ENCODE data around the gene TMED1. TPM values are rescaled to one million over a fixed set of nuclear protein-coding genes. Genes with fewer than 3 reads are reported as not detected.

TMED1 gene
- total and polyA plus RNA-seq, 4 donors = 25.8 to 49.8 (median 33.9) TPM

- TF ChIP-seq CTCF (IDR thresholded peaks at IDR 0.05; ENCODE audit: control extremely low read depth, extremely low read depth) = no peak
- H3K27me3 ChIP-seq (ENCODE audit: control insufficient read depth in 3 of 3, insufficient read depth in 3 of 3, low read length in 2 of 3) = no peaks in the 10 kb centered on the region
- H3K9me3 ChIP-seq (ENCODE audit: control insufficient read depth in 4 of 4, insufficient read depth in 3 of 4, low read length in 3 of 4) = no peaks in the 10 kb centered on the region
- no peak overlapping the region for H3K9ac ChIP-seq (ENCODE audit: insufficient read depth in 1 of 2, low read length in 2 of 2)
- DNase-seq (no peak), ATAC-seq (ENCODE audit: insufficient read depth, low FRiP score) (no peak)
- H3K4me3 ChIP-seq = no peak overlapping the region
- 91 to 92% methylated on average over 32 to 33 of the region's 33 CpGs for WGBS, 2 donors
- H3K27ac ChIP-seq (ENCODE audit: low read depth in 1 of 2, low read length in 1 of 2) = no peak overlapping the region
- peaks cover 6 to 53% (median 12%) of the 10 kb centered on the region in 4 donors for H3K36me3 ChIP-seq (ENCODE audit: control insufficient read depth in 4 of 4, insufficient read depth in 4 of 4, low read length in 4 of 4)
- H3K4me1 ChIP-seq (ENCODE audit: control insufficient read depth in 5 of 5, insufficient read depth in 5 of 5, low read length in 5 of 5) = peaks cover 0 to 3% (median 0%) of the 10 kb centered on the region in 5 donors
Measured at GRCh38 chr19:10830931-10831779, 4.9 kb downstream of the TMED1 start.

- H3K27ac ChIP-seq (ENCODE audit: low read depth in 1 of 2, low read length in 1 of 2) = no peak overlapping the region
- 88% methylated on average over 7 of the region's 7 CpGs for WGBS, 2 donors
Measured at GRCh38 chr19:10830370-10830769, 5.6 kb downstream of the TMED1 start.

GRCh38 chr19:10829967-10830366, 6.0 kb downstream of the TMED1 start:
- H3K27me3 ChIP-seq (ENCODE audit: control insufficient read depth in 3 of 3, insufficient read depth in 3 of 3, low read length in 2 of 3) = no peaks in the 10 kb centered on the region
- no peak for TF ChIP-seq CTCF (IDR thresholded peaks at IDR 0.05; ENCODE audit: control extremely low read depth, extremely low read depth)
- peaks cover 6 to 59% (median 16%) of the 10 kb centered on the region in 4 donors for H3K36me3 ChIP-seq (ENCODE audit: control insufficient read depth in 4 of 4, insufficient read depth in 4 of 4, low read length in 4 of 4)
- no peak overlapping the region for H3K27ac ChIP-seq (ENCODE audit: low read depth in 1 of 2, low read length in 1 of 2)
- no peak overlapping the region for H3K9ac ChIP-seq (ENCODE audit: insufficient read depth in 1 of 2, low read length in 2 of 2)
- H3K4me3 ChIP-seq = no peak overlapping the region
- no peak for ATAC-seq (ENCODE audit: insufficient read depth, low FRiP score)
- 93 to 96% methylated on average over 14 to 16 of the region's 16 CpGs for WGBS, 2 donors
- no peaks in the 10 kb centered on the region for H3K4me1 ChIP-seq (ENCODE audit: control insufficient read depth in 5 of 5, insufficient read depth in 5 of 5, low read length in 5 of 5)
- no peaks in the 10 kb centered on the region for H3K9me3 ChIP-seq (ENCODE audit: control insufficient read depth in 4 of 4, insufficient read depth in 3 of 4, low read length in 3 of 4)
- no peak for DNase-seq

More at GRCh38 chr19:10830370-10830769, 5.6 kb downstream of the TMED1 start:
- no peaks in the 10 kb centered on the region for H3K27me3 ChIP-seq (ENCODE audit: control insufficient read depth in 3 of 3, insufficient read depth in 3 of 3, low read length in 2 of 3)
- peaks cover 6 to 58% (median 16%) of the 10 kb centered on the region in 4 donors for H3K36me3 ChIP-seq (ENCODE audit: control insufficient read depth in 4 of 4, insufficient read depth in 4 of 4, low read length in 4 of 4)
- no peaks in the 10 kb centered on the region for H3K9me3 ChIP-seq (ENCODE audit: control insufficient read depth in 4 of 4, insufficient read depth in 3 of 4, low read length in 3 of 4)
- no peak overlapping the region for H3K9ac ChIP-seq (ENCODE audit: insufficient read depth in 1 of 2, low read length in 2 of 2)
- DNase-seq = no peak
- ATAC-seq (ENCODE audit: insufficient read depth, low FRiP score) = no peak
- no peak for TF ChIP-seq CTCF (IDR thresholded peaks at IDR 0.05; ENCODE audit: control extremely low read depth, extremely low read depth)
- H3K4me1 ChIP-seq (ENCODE audit: control insufficient read depth in 5 of 5, insufficient read depth in 5 of 5, low read length in 5 of 5) = peaks cover 0 to 3% (median 0%) of the 10 kb centered on the region in 5 donors
- no peak overlapping the region for H3K4me3 ChIP-seq

Measured in lung (tissue), 12 donors.